CD4-positive, alpha-beta T cell treated with Interleukin-10 for 1 hour (primary cell): Measurements from ENCODE around the gene TSEN2.
A peak's percentile ranks its signal among the peaks of the same experiment; 100 is the strongest.
"Not testable (repeated sequence)": the region's sequence is repeated elsewhere in the genome, so short reads cannot be mapped to it uniquely, and the experiment has no call there.

Experiments used
- DNase-seq: peaks from one replicate; pipeline ENCODE4 v3.0.0-alpha.2; 2020

TSEN2 gene

GRCh38 chr3:12507591-12508281, 23.5 kb downstream of the TSEN2 start:
- no peak for DNase-seq

GRCh38 chr3:12508291-12508700, 24.0 kb downstream of the TSEN2 start:
- DNase-seq: no peak

DNA sequence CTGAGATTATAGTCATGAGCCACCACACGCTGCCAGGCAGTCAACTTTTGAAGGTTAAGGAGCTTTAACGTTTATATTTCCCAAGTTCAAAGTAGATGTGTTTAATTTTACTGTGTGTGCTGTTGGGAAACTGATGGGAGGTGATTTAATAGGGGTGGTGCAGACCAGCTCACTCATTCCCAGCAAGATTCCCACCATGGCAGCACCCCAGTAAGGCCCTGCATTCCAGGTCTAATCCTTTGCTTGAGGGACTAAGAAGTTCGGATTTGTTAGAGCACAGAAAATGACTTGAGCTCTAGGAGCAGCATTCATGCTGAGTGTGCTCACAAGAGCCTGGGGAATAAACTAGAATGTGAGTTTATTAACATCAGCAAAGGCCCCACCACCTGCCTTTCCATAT, 25.2 kb downstream of the TSEN2 start:
- DNase-seq: no peak

GRCh38 chr3:12512534-12513118, 28.3 kb downstream of the TSEN2 start:
- no peak for DNase-seq

DNA sequence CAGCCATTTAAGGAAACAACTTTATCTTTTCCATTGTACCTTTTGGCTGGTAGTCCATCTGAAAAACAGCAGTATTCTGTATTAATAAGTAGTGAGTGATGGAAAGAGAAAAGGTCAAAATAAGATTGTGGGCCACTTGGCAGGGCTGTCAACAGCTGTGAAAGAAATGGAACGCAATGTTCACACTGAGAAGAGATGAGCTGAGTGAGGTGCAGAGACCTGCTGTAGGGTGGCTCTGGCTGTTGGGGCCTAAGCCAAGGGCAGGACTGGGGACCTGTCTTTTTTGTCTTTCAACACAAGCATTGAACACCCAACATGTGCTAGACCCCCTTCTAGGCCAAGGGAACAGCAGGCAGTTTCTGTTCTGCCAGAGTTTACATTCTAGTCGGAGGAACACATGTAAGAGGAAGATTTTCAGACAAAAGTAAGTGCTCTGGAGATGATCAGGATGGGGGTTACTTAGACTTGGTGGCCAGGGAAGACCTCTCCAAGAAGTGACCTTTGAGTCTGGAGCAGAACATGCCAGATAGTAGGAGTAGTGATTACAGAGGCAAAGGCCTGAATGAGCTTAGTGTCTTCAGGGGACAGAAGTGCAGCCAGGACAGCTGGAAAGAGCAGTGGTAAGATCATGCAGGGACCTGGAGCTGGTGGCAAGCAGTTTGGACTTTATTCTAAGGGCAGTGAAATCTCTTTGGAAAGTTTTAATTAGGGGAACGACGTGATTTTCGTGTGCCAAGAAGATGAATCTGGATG, 29.6 kb downstream of the TSEN2 start:
- DNase-seq: no peak

GRCh38 chr3:12515631-12516030, 31.4 kb downstream of the TSEN2 start:
- DNase-seq: no peak

DNA sequence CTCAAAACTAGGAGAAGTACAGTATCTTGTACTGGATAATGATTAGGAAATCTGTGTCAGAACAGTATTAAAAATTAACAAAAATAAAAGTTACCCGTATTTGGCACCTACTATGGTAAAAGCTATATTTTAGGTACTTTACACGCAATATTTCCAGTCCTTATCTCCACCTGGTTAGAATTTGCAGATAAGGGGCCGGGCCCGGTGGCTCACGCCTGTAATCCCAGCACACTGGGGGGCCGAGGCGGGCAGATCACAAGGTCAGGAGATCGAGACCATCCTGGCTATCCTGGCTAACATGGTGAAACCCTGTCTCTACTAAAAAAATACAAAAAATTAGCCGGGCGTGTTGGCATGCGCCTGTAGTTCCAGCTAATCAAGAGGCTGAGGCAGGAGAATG, 32.6 kb downstream of the TSEN2 start:
- no peak for DNase-seq

DNA sequence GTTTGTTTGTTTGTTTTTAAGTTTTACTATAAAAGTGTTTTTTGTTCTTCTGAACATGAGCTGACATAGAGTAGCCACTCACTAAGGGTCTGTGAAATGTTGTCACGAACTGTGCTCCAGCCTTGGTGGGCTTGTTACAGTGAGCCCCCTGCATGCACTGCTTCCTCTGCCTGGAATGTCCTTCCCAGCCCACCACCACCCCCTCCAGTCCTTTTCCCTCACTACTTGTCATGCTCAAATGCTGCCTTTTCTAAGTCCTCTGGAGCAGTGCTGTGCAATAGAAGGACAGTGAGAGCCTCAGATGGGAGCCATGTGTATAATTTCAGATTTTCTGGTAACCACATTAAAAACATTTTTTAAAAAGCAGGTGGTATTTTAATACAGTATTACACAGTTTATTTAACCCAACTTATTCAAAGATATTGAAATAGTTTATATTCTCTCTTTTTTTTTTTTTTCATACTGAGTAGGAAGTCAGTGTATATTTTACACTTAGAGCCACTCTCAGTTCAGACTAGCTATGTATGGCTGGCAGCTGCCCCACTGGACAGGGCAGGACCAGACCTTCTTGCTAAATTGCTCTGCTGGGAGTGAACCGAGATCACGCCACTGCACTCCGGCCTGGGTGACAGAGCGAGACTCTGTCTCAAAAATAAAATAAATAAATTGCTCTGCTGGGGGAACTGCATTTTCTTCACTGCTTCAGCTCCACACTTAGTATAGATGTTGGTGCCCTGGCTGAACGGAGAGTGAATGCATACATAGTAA, 34.2 kb downstream of the TSEN2 start:
- no peak for DNase-seq

DNA sequence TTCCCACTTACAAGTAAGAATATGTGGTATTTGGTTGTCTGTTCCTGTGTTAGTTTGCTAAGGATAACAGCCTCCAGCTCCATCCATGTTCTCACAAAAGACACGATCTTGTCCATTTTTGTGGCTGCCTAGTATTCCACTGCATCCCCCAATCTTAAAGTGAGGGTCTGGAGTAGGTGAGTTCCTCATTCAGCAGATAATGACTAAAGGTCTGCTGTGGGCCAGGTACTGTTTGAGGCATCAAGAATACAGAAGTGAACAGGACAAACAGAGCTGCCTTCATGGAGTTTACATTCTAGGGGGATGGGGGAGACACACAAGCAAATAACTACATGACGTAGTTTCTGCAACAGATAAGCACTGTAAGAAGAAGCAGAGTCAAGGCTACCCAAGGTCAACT, 36.7 kb downstream of the TSEN2 start:
- no peak for DNase-seq

DNA sequence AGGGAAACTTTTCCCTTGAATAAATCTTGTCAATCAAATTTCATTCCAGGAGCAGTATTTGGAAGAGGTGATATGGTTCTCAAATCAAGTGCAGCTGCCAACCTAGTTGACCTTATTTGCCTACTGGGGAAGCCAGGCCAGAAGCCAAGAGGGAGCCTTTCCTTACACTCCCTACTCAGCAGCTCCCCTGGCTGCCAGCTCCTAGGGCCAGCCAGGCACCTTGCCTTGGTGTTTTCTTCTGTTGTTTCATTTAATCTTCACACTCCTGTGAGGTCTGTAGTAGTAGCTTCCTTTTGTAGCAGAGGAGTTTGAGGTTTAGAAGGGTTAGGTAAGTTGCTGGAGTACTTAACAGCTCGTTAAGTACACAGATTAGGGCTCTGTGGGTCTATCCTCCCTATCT, 38.4 kb downstream of the TSEN2 start:
- DNase-seq: no peak

DNA sequence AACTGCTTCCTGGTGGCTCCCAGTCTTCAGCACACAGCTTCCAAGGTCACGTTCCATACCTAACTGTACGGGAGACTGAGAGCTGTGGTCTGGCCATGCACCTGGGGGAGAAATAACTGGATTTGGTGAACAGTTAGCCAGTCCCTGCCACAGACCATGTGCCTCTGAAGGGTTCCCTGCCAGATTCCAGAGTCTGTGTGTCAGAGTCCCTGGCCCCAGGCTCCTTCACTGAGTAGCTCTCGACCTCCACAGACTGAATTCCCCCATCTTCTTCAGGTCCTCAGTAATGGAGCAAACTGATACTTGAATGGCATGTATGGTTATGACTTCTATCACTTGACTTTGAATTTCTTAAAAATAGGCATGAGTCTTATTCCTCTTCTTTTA, 43.5 kb downstream of the TSEN2 start:
- DNase-seq: no peak

DNA sequence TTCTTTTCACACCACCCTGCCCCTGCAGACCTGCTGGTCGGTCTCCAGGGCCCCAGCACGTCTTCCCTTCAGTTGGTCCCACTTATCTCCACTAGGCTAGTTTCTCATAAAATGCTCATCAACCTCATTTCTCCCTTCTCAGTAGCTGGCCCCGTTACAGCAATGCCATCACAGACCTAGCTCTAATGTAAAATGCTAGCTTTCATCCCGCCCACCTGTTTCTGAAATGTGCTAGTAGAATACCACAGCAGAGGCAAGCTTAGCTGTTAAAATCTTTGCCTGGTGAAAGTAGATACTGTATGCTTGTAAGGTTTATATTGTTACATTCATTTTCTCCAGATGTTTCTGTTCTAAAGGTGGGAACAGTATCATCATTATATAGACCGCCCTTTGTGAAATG, 47.9 kb downstream of the TSEN2 start:
- DNase-seq: no peak

DNA sequence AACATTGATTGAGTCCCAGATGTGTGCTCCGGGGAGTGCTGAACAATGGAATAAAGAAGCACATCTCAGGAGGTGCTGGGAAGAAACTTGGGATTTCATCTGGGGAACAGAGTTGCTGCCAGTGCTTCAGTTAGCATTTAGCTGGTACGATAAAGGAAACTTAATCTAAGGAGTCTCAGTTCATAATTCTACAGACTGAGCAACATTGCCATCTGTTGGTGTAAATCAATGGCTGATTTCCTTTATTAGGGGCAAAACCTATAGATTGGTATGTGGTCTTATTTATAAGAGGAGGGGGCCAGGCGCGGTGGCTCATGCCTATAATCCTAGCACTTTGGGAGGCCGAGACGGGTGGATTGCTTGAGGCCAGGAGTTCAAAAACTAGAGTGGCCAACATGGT, 52.1 kb downstream of the TSEN2 start:
- no peak for DNase-seq

GRCh38 chr3:12541625-12542024, 57.3 kb downstream of the TSEN2 start:
- no peak for DNase-seq

- DNase-seq: not testable (repeated sequence)
These were observed 59.2 kb downstream of the TSEN2 start for GRCh38 chr3:12543497-12543896.

DNA sequence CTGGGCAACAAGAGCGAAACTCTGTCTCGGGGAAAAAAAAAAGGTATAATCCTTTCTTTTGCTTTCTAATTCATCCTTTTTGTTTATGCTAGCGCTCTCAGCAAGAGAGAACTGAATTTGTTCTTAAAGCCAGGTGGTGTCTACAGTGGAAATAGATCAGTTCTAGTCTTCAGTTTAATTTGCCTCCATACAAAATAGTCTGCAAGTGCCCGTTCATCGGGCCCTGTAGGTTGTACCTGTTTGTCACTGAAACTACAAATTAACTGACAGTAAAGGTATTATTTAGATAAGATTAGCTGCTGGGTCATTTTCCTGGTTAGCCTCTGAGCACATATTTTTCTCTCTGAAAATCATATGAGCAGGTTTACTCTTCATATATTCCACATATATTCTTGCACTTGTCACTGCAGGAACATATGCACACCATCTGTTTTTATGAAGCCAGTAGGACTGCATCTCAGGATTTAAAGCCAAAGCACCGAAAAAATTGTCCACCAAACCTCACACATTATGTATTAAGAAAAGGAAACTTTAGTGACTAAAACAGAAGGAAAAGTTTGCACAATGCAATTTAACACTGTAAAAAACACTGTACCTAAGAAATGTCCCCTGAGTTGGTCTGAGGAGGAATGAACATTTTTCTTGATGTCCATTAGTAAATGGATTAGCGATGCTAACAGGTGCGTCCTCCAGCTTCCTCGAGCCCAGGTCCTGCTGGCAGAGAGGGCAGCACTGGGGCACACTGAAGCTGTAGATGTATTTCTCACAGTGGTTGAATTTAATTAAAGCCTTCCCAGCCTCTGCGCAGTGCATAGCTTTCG, 60.6 kb downstream of the TSEN2 start:
- DNase-seq: no peak

GRCh38 chr3:12545473-12545791, 61.2 kb downstream of the TSEN2 start, which contains the start of gene MKRN2OS:
MKRN2OS (minus strand) TSS chr3:12545499; CDS start chr3:12545464, 35 bp downstream.
- DNase-seq: no peak

DNA sequence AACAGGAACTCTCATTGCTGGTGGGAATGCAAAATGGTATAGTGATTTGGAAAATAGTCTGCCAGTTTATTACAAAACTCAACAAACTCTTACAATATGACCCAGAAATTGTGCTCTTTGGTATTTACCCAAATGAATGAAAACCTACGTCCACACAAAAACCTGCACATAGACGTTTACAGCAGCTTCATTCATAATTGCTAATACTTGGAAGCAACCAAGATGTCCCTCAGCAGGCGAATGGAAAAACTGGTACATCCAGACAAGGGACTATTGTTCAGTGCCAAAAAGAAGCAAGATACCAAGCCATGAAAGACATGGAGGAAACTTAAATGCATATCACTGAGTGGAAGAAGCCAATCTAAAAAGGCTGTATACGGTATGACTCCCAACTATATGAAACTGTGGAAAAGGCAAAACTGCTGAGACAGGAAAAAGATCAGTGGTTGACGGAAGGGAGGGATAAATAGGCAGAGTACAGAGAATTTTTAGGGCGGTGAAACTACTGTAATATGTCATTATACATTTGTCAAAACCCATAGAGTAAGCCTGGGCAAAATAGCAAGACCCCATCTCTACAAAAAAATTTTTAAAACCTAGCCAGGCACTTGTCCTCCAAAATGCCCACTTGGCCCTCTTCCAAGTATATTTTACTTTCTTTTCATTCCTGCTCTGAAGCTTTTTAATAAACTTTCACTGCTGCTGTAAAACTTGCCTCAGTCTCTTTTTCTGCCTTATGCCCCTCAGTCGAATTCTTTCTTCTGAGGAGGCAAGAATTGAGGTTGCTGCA, 65.9 kb downstream of the TSEN2 start:
- no peak for DNase-seq

DNA sequence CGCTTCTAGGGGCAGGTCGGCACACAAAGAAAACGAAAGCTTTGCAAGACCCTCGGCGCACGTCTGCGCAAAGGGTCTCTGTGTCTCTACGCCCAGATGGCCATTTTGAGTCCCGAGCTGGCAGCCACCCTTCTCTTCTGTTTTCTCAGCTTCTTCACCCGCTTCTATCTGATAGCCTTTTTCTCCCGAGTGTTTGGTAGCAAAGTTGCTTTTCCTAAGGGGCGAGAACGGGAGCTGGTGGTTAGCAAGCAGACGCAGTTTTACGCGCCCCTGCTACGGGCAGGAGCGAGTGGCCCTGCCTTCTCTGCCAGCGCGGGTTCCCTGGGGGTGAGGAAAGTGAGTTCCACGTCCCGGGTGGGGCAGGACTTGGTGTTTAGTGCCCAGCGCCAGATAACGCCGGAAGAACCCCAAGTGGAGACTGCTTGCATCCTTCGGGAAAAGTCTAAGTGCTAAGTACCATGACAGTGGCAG, 69.7 kb downstream of the TSEN2 start:
- no peak for DNase-seq

DNA sequence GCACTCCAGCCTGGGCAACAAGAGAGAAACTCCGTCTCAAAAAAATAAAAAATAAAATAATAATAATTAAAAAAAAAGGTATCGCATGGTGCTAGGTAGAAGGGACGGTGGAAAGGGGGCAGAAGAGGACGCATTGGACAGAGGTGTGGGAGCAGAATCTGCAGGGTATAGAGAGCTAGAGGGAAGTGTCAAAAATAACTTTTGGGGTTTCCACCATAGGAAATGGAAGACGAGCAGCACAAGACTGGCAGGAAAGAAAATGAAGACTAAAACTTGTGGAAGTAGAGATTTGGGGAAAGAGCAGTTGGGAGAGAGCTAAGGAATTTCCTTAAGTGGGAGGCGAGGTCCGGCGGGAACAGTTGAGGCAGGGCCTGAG, 72.0 kb downstream of the TSEN2 start:
- peak; percentile 16 for DNase-seq

- DNase-seq: peak; percentile 87
These were observed 72.6 kb downstream of the TSEN2 start, which contains the start of gene MKRN2 for GRCh38 chr3:12556690-12557472. MKRN2 (plus strand) TSS chr3:12557087; CDS start chr3:12557151, 64 bp downstream.
